ENCODE data around the gene TRDN. TPM values are rescaled to one million over a fixed set of nuclear protein-coding genes. Genes with fewer than 3 reads are reported as not detected.
"Not testable (repeated sequence)": the region's sequence is repeated elsewhere in the genome, so short reads cannot be mapped to it uniquely, and the experiment has no call there.

TRDN gene
- total RNA-seq, 1 donor = not detected

GRCh38 chr6:123480986-123481385 lies 155.8 kb downstream of the TRDN start:
- no peak overlapping the region for H3K4me3 ChIP-seq (ENCODE audit: low read depth, low read length)
- TF ChIP-seq CTCF (IDR thresholded peaks at IDR 0.05; ENCODE audit: insufficient read depth, low read depth, low read length) = no peak
- no peak for DNase-seq (ENCODE audit: low read depth)

- H3K4me3 ChIP-seq (ENCODE audit: low read depth, low read length); DNase-seq (ENCODE audit: low read depth): not testable (repeated sequence)
These were observed 164.6 kb downstream of the TRDN start for GRCh38 chr6:123472025-123472702.

- TF ChIP-seq CTCF (IDR thresholded peaks at IDR 0.05; ENCODE audit: insufficient read depth, low read depth, low read length) = no peak
- no peak overlapping the region for H3K4me3 ChIP-seq (ENCODE audit: low read depth, low read length)
- no peak for DNase-seq (ENCODE audit: low read depth)
These were observed 169.4 kb downstream of the TRDN start for GRCh38 chr6:123467392-123467791.

GRCh38 chr6:123462152-123462551 lies 174.6 kb downstream of the TRDN start:
- H3K4me3 ChIP-seq (ENCODE audit: low read depth, low read length) = no peak overlapping the region
- DNase-seq (ENCODE audit: low read depth) = no peak
- TF ChIP-seq CTCF (IDR thresholded peaks at IDR 0.05; ENCODE audit: insufficient read depth, low read depth, low read length) = no peak

GRCh38 chr6:123458218-123458617 lies 178.5 kb downstream of the TRDN start:
- TF ChIP-seq CTCF (IDR thresholded peaks at IDR 0.05; ENCODE audit: insufficient read depth, low read depth, low read length) = no peak
- no peak for DNase-seq (ENCODE audit: low read depth)
- H3K4me3 ChIP-seq (ENCODE audit: low read depth, low read length) = no peak overlapping the region

- no peak for TF ChIP-seq CTCF (IDR thresholded peaks at IDR 0.05; ENCODE audit: insufficient read depth, low read depth, low read length)
- no peak overlapping the region for H3K4me3 ChIP-seq (ENCODE audit: low read depth, low read length)
- DNase-seq (ENCODE audit: low read depth) = no peak
These were observed 179.9 kb downstream of the TRDN start for GRCh38 chr6:123456836-123457235.

GRCh38 chr6:123454448-123454847 lies 182.3 kb downstream of the TRDN start:
- TF ChIP-seq CTCF (IDR thresholded peaks at IDR 0.05; ENCODE audit: insufficient read depth, low read depth, low read length) = no peak
- no peak overlapping the region for H3K4me3 ChIP-seq (ENCODE audit: low read depth, low read length)
- no peak for DNase-seq (ENCODE audit: low read depth)

GRCh38 chr6:123453071-123453470 lies 183.7 kb downstream of the TRDN start:
- H3K4me3 ChIP-seq (ENCODE audit: low read depth, low read length); DNase-seq (ENCODE audit: low read depth): not testable (repeated sequence)

Measured in fibroblast of villous mesenchyme (primary cell).